Ovary (tissue), 9 donors: Measurements from ENCODE around the gene HOOK2. TPM values are rescaled to one million over a fixed set of nuclear protein-coding genes. Genes with fewer than 3 reads are reported as not detected.

ENCODE experiments used
- DNase-seq, 5 donors: peaks; one replicate each; pipeline ENCODE4 v3.0.0-alpha.2; 2019 to 2020
- H3K27ac ChIP-seq, 2 donors: fragments of 200-600 bp; one replicate each; pipeline versions ENCODE4 v1.5.1 to v1.8.0; 2019 to 2022
- H3K27me3 ChIP-seq: fragments of 200-600 bp; one replicate; pipeline ENCODE4 v1.8.0; 2022
- H3K36me3 ChIP-seq: fragments of 200-600 bp; sonication (generic); one replicate; pipeline ENCODE4 v1.5.1; 2019
- H3K4me1 ChIP-seq: one replicate; pipeline ENCODE4 v1.8.1; 2013; ENCODE audit warnings: mild to moderate bottlenecking, moderate library complexity; ENCODE audit not compliant: insufficient read depth
- H3K4me3 ChIP-seq: fragments of 200-600 bp; sonication (generic); one replicate; pipeline ENCODE4 v1.5.1; 2017
- H3K9me3 ChIP-seq, 2 donors: fragments of 200-600 bp in 1 of 2; sonication (generic) in 1 of 2; one replicate each; pipeline versions ENCODE4 v1.5.1 to v1.8.1; 2013 to 2019; ENCODE audit warnings: mild to moderate bottlenecking in 1 of 2, moderate library complexity in 1 of 2
- EP300 ChIP-seq: sonication (generic); formaldehyde crosslinking; IDR thresholded peaks from one replicate; pipeline ENCODE4 v1.6.1; 2017; ENCODE audit warnings: antibody characterized with exemption
- POLR2A ChIP-seq: fragments of 450-650 bp; IDR thresholded peaks from one replicate; pipeline ENCODE4 v1.6.1; 2017; ENCODE audit warnings: antibody characterized with exemption, mild to moderate bottlenecking, moderate library complexity
- WGBS, 3 donors: extraction: QIAGEN DNeasy Blood & Tissue Kit in 1 of 3; methylation state at CpG; one replicate each; pipeline versions ENCODE4 v1.1.5 to v1.1.7; 2013 to 2017; 5-methylcytosine and 5-hydroxymethylcytosine counted together
- intact Hi-C, 4 donors: fragments of 100-400 bp; cut with DNase I; formaldehyde crosslinking; loops; one replicate each; pipeline versions ENCODE4 v1.11.0 to v1.15.1; 2022 to 2023
- polyA plus RNA-seq, 2 donors: library from polyadenylated mRNA; stranded (reverse); fragments of 200-250 nt in 1 of 2; fragments of 350-450 nt in 1 of 2; fragmentation: Illumina TruSeq in 1 of 2; extraction: RNeasy Lipid Tissue Mini Kit (QIAGEN cat#74804) in 1 of 2; gene quantifications; one replicate each; pipeline ENCODE4 v1.2.3, GENCODE V29; 2013 to 2014
- total RNA-seq, 7 donors: library from RNA; depleted of rRNA in 2 of 7; stranded (reverse); fragments of >200 nt in 2 of 7; fragmentation: NEBNext Ultra II Directional in 3 of 7; extraction: Animal tissue kit (Norgen Biotek cat#: 25700) in 3 of 7; gene quantifications; one replicate each; pipeline versions ENCODE4 v1.1.0 to v1.2.4, GENCODE V29; 2016 to 2023
- TF ChIP-seq, protein P1 (sequence below), 3 donors: fragments of 450-650 bp in 2 of 3; fragments of 200-600 bp in 1 of 3; IDR thresholded peaks; one replicate each; pipeline versions ENCODE4 v1.5.1 to v1.8.0; 2016 to 2022; ENCODE audit warnings: antibody characterized with exemption in 3 of 3, mild to moderate bottlenecking in 1 of 3
- donor health status: DM: no; HTN: no; CAD: no; lungs with moderate emphysema.
- donor health status: DM: no; HTN: no; CAD: no.
- donor health status: Bipolar disorder and iron deficiency.
- donor health status: DM: yes; HTN: yes; CAD: no.
- donor health status: DM: no; HTN: no; CAD: no.
- donor health status: DM: yes; HTN: yes; CAD: no.

Gene HOOK2
- total and polyA plus RNA-seq, 9 donors, result 12.2 to 52.2 (median 27.9) TPM

DNA sequence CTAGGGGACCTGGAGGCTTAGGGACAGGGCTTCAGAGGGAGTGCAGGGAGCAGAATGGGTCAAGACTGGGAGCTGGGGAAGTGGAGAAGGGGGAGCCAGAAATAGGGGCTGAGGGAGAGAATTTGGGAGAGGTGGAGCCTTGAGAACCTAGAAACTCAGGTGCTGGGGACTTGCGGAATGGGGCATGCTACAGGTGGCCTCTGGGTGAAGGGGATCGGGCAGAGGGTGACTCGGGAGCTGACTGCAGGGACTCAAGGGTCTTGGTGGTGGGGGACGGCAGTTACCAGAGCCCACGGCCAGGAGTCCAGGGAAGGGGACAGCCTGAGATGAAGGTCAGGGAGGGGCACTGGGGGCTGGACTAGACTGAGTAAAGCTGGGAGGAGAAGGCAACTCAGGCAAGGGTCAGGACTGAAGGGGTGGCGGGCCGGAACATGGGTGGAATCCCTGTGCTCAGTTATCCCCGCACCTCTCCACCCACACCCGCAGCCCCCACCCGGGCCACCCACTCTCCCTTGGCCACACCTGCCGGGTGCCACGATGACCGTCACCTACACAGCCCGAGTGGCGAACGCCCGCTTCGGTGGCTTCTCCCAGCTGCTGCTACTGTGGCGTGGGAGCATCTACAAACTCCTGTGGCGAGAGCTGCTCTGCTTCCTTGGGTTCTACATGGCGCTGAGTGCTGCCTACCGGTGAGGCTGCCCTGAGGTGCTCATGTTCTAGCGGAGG lies 23.1 kb downstream of the HOOK2 start:
- TF ChIP-seq, protein P1, sequence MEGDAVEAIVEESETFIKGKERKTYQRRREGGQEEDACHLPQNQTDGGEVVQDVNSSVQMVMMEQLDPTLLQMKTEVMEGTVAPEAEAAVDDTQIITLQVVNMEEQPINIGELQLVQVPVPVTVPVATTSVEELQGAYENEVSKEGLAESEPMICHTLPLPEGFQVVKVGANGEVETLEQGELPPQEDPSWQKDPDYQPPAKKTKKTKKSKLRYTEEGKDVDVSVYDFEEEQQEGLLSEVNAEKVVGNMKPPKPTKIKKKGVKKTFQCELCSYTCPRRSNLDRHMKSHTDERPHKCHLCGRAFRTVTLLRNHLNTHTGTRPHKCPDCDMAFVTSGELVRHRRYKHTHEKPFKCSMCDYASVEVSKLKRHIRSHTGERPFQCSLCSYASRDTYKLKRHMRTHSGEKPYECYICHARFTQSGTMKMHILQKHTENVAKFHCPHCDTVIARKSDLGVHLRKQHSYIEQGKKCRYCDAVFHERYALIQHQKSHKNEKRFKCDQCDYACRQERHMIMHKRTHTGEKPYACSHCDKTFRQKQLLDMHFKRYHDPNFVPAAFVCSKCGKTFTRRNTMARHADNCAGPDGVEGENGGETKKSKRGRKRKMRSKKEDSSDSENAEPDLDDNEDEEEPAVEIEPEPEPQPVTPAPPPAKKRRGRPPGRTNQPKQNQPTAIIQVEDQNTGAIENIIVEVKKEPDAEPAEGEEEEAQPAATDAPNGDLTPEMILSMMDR (IDR thresholded peaks at IDR 0.05), result no peak
- TF ChIP-seq POLR2A (no peak), EP300 (no peak)
- Histone ChIP-seq H3K4me1 (no peaks in the 10 kb centered on the region), H3K36me3 (no peaks in the 10 kb centered on the region), H3K27ac (no peak overlapping the region), H3K4me3 (no peak overlapping the region), H3K27me3 (no peaks in the 10 kb centered on the region), H3K9me3 (peaks cover 0 to 9% of the 10 kb centered on the region in 2 donors)
- intact Hi-C loops, result no loop called here
- no peak for DNase-seq
- 71 to 78% (median 76%) methylated on average over 23 of the region's 23 CpGs for WGBS, 3 donors

DNA sequence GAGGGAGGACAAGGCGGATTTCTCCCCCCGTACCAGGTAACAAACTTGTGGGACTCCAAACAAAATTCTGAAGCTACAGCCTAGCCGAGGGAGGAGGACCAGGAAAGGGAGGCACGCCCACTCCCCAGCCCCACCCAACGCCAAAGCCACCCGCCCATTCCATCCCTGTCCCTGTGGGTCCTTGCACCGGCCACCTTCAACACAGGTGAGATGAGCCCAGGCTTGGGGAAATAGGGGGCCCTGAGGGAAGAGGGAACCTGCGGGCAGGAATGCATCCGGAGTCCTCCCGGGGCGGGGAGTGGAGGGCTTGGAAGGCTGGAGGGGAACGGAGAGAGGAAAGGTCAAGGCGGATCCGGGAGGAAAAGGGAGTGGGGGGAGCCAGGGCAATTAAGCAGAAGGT lies 23.7 kb downstream of the HOOK2 start, which contains the start of gene BEST2:
BEST2 (plus strand) TSS at position 157 of the 400 bp plus-strand sequence. CDS start 802 bp downstream, outside the sequence.
- Histone ChIP-seq H3K36me3 (no peaks in the 10 kb centered on the region), H3K27me3 (no peaks in the 10 kb centered on the region), H3K4me3 (no peak within 1 kb of the TSS), H3K9me3 (peaks cover 0 to 12% of the 10 kb centered on the region in 2 donors), H3K4me1 (no peaks in the 10 kb centered on the region), H3K27ac (no peak within 1 kb of the TSS)
- no peak for DNase-seq
- WGBS, 3 donors, result 32 to 43% (median 38%) methylated on average over 14 of the region's 14 CpGs
- TF ChIP-seq POLR2A, result no peak
- intact Hi-C loops, result no loop called here

GRCh38 chr19:12750851-12751250 lies 24.5 kb downstream of the HOOK2 start:
- Histone ChIP-seq H3K36me3 (no peaks in the 10 kb centered on the region), H3K9me3 (peaks cover 0 to 12% of the 10 kb centered on the region in 2 donors), H3K27me3 (no peaks in the 10 kb centered on the region), H3K27ac (no peak overlapping the region), H3K4me3 (no peak overlapping the region), H3K4me1 (no peaks in the 10 kb centered on the region)
- 51 to 67% (median 60%) methylated on average over 9 of the region's 9 CpGs for whole genome bisulfite sequencing, 3 donors
- no peak for DNase-seq
- intact Hi-C loops, result no loop called here
- TF ChIP-seq POLR2A (no peak), EP300 (no peak)
- TF ChIP-seq, protein P1 (IDR thresholded peaks at IDR 0.05), result no peak

DNA sequence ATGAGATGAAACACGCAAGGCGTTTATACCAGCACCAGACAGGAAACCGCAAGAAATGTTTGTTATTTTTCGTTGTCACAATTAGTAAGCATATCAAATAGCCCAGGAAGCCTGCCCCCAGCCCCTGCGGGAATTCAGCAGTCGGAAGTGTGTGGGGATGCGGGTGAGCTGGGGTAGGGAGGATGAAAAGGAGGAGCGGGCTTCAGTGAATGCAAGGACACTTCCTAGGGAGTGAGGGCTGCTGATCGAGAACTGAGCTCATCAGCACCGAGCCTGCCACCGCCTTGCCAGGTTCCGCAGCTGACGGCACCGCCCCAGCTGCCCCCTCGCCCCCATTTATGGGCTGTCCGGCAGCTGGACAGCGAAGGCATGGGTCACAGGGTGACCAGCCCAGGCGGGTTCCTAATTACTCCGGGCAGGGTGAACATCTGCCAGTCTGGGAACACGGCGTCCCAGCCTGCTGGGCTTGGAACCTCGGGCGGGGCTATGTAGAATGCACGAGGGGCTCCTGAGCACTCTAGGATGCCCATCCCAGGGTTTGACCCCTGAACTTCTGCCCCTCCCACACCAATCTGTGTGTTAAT lies 25.3 kb downstream of the HOOK2 start:
- intact Hi-C loops, result no loop called here
- Histone ChIP-seq H3K4me1 (no peaks in the 10 kb centered on the region), H3K27me3 (no peaks in the 10 kb centered on the region), H3K4me3 (no peak overlapping the region), H3K9me3 (peaks cover 0 to 12% of the 10 kb centered on the region in 2 donors), H3K36me3 (no peaks in the 10 kb centered on the region), H3K27ac (no peak overlapping the region)
- TF ChIP-seq, protein P1 (IDR thresholded peaks at IDR 0.05), result no peak
- TF ChIP-seq EP300 (no peak), POLR2A (no peak)
- DNase-seq, result no peak
- WGBS, 3 donors, result 12 to 29% (median 17%) methylated on average over 24 of the region's 24 CpGs

DNA sequence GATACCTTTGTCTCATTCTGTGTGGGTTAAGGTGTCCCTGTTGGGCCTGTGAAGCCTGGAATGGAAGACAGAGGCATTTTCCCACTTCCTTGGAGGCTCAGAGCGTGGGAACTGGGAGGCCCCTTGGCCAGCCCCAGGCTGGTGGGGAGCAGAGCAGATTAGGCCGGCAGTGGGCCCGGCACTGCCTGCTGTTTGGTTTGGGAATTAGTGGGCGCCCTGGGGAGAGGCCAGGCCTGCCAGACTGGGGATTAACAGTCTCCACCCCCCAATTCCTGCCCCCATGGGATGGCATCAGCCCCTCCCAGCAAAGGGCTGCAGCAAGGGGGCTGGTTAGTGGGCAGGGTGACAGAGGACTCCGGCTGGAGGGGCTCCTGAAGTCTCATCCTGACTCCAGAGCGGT lies 26.9 kb downstream of the HOOK2 start:
- TF ChIP-seq POLR2A, result no peak
- TF ChIP-seq EP300, result no peak
- TF ChIP-seq, protein P1 (IDR thresholded peaks at IDR 0.05), result no peak
- Histone ChIP-seq H3K9me3 (peaks cover 0 to 12% of the 10 kb centered on the region in 2 donors), H3K4me1 (no peaks in the 10 kb centered on the region), H3K27ac (no peak overlapping the region), H3K4me3 (no peak overlapping the region), H3K36me3 (no peaks in the 10 kb centered on the region), H3K27me3 (no peaks in the 10 kb centered on the region)
- DNase-seq, result no peak
- intact Hi-C loops, result no loop called here
- 67 to 84% (median 80%) methylated on average over 6 of the region's 6 CpGs for WGBS, 3 donors
